Astrocyte (in vitro differentiated cells and primary cell): ENCODE data around the gene AQP5. TPM values are rescaled to one million over a fixed set of nuclear protein-coding genes. Genes with fewer than 3 reads are reported as not detected.

Experiments
- DNase-seq: peaks from one replicate; pipeline ENCODE4 v3.0.0-alpha.2; 2010; ENCODE audit warnings: low read depth
- FAIRE-seq: peaks from 2 replicates; lab custom pipeline; 2011; peaks lifted over from hg19 to GRCh38; lab: Jason Lieb, UNC
- H2AFZ ChIP-seq: 2 replicates; pipeline ENCODE4 v1.6.0; 2012; ENCODE audit warnings: low read depth, low read length, inconsistent platforms
- H3K27ac ChIP-seq: 2 replicates; pipeline ENCODE4 v1.5.1; 2011; ENCODE audit warnings: low read depth, low read length, inconsistent platforms
- H3K27me3 ChIP-seq: 2 replicates; pipeline ENCODE4 v1.6.0; 2011; ENCODE audit warnings: low read length, inconsistent platforms; ENCODE audit not compliant: insufficient read depth
- H3K36me3 ChIP-seq: 2 replicates; pipeline ENCODE4 v1.5.1; 2011; ENCODE audit warnings: low read length, inconsistent platforms; ENCODE audit not compliant: insufficient read depth
- H3K4me1 ChIP-seq: 2 replicates; pipeline ENCODE4 v1.5.1; 2011; ENCODE audit warnings: low read length, inconsistent platforms; ENCODE audit not compliant: insufficient read depth
- H3K4me2 ChIP-seq: 2 replicates; pipeline ENCODE4 v1.6.0; 2012; ENCODE audit warnings: low read length, inconsistent platforms
- H3K4me3 ChIP-seq: 2 replicates; pipeline ENCODE4 v1.5.1; 2011; ENCODE audit warnings: low read depth, mild to moderate bottlenecking, low read length, inconsistent platforms; ENCODE audit not compliant: insufficient read depth
- H3K79me2 ChIP-seq: 2 replicates; pipeline ENCODE4 v1.6.0; 2012; ENCODE audit warnings: mild to moderate bottlenecking, low read length, inconsistent platforms; ENCODE audit not compliant: insufficient read depth
- H3K9ac ChIP-seq: 2 replicates; pipeline ENCODE4 v1.6.0; 2012; ENCODE audit warnings: mild to moderate bottlenecking, low read length, inconsistent platforms
- H3K9me3 ChIP-seq: 2 replicates; pipeline ENCODE4 v1.5.1; 2012; ENCODE audit warnings: low read depth, mild to moderate bottlenecking, low read length, inconsistent platforms; ENCODE audit not compliant: insufficient read depth
- H4K20me1 ChIP-seq: 2 replicates; pipeline ENCODE4 v1.6.0; 2012; ENCODE audit warnings: low read length, inconsistent platforms; ENCODE audit not compliant: insufficient read depth
- H3K27ac Mint-ChIP-seq: one replicate; pipeline ENCODE4 v1.8.0; 2021; ENCODE audit warnings: mild to moderate bottlenecking, mixed read lengths; ENCODE audit not compliant: unreplicated experiment
- H3K27me3 Mint-ChIP-seq: one replicate; pipeline ENCODE4 v1.8.0; 2021; ENCODE audit warnings: low read depth, mixed read lengths; ENCODE audit not compliant: unreplicated experiment
- H3K36me3 Mint-ChIP-seq: one replicate; pipeline ENCODE4 v1.8.0; 2021; ENCODE audit warnings: low read depth, mixed read lengths; ENCODE audit not compliant: unreplicated experiment
- H3K4me1 Mint-ChIP-seq: one replicate; pipeline ENCODE4 v1.8.0; 2021; ENCODE audit warnings: low read depth, mixed read lengths; ENCODE audit not compliant: unreplicated experiment
- H3K4me3 Mint-ChIP-seq: one replicate; pipeline ENCODE4 v1.8.0; 2021; ENCODE audit warnings: mild to moderate bottlenecking, moderate library complexity, mixed read lengths; ENCODE audit not compliant: unreplicated experiment
- H3K9me3 Mint-ChIP-seq: one replicate; pipeline ENCODE4 v1.8.0; 2021; ENCODE audit warnings: mild to moderate bottlenecking, mixed read lengths; ENCODE audit not compliant: unreplicated experiment
- CTCF ChIP-seq: IDR thresholded peaks from 2 replicates; pipeline ENCODE4 v1.5.1; 2011; ENCODE audit warnings: low read depth, mild to moderate bottlenecking, inconsistent platforms, low read length, moderate library complexity; ENCODE audit not compliant: insufficient read depth
- EZH2 ChIP-seq: IDR thresholded peaks from 2 replicates; pipeline ENCODE4 v1.6.1; 2012; ENCODE audit warnings: mild to moderate bottlenecking, low read length, inconsistent platforms; ENCODE audit not compliant: insufficient read depth
- total RNA-seq: library from RNA; stranded (reverse); gene quantifications from 2 replicates; pipeline ENCODE4 v1.2.1, GENCODE V29; 2021

AQP5 gene
- total RNA-seq, 1 donor from 2014 or later: not detected

- FAIRE-seq: no peak
- no peak overlapping the region for H3K4me3 Mint-ChIP-seq
- no peaks in the 10 kb centered on the region for H3K9me3 Mint-ChIP-seq
- no peaks in the 10 kb centered on the region for H3K4me1 ChIP-seq
- no peak overlapping the region for H3K9ac ChIP-seq
- DNase-seq: no peak
- H4K20me1 ChIP-seq: no peaks in the 10 kb centered on the region
- H3K27me3 Mint-ChIP-seq: peaks cover 23% of the 10 kb centered on the region
- H3K9me3 ChIP-seq: no peaks in the 10 kb centered on the region
- no peaks in the 10 kb centered on the region for H3K36me3 ChIP-seq
- no peaks in the 10 kb centered on the region for H3K79me2 ChIP-seq
- no peak overlapping the region for H3K4me3 ChIP-seq
- no peak overlapping the region for H3K27ac ChIP-seq
- peaks cover 11% of the 10 kb centered on the region for H3K4me1 Mint-ChIP-seq
- no peak for TF ChIP-seq CTCF
- no peak for TF ChIP-seq EZH2
- H3K27ac Mint-ChIP-seq: no peak overlapping the region
- no peaks in the 10 kb centered on the region for H3K36me3 Mint-ChIP-seq
- no peak overlapping the region for H3K4me2 ChIP-seq
- H3K27me3 ChIP-seq: peaks cover 2% of the 10 kb centered on the region
- H2AFZ ChIP-seq: no peak overlapping the region
Observed at GRCh38 chr12:49976557-49976956, 14.9 kb downstream of the AQP5 start.

DNA sequence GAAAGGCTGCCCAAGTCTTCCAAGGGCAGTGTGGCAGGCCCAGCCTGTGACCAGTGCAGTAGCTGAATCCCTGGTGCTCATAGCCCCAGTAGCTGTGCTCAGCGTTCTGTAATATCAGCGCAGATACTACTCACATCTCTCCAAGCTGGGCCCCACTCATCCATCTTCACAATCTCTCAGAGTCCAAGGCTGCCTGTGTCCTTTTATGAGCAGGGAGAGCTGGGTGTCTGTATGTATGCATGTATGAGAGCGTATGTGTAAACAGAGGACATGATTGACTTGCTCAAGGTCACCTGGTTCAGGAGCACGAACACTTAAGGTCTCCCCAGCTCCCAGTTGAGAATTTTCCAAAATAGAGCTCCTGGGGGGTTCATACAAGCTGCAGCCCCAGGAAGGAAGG lies 16.5 kb downstream of the AQP5 start:
- Mint-ChIP-seq H3K4me1 (peaks cover 10% of the 10 kb centered on the region), H3K9me3 (no peaks in the 10 kb centered on the region), H3K36me3 (no peaks in the 10 kb centered on the region), H3K27me3 (peaks cover 16% of the 10 kb centered on the region), H3K27ac (no peak overlapping the region), H3K4me3 (no peak overlapping the region)
- H3K27me3 ChIP-seq: no peaks in the 10 kb centered on the region
- no peak overlapping the region for H2AFZ ChIP-seq
- no peak for DNase-seq
- H3K36me3 ChIP-seq: no peaks in the 10 kb centered on the region
- no peaks in the 10 kb centered on the region for H3K79me2 ChIP-seq
- H3K9ac ChIP-seq: no peak overlapping the region
- H3K4me2 ChIP-seq: no peak overlapping the region
- no peak for TF ChIP-seq EZH2
- TF ChIP-seq CTCF: no peak
- H3K4me3 ChIP-seq: no peak overlapping the region
- H4K20me1 ChIP-seq: no peaks in the 10 kb centered on the region
- H3K4me1 ChIP-seq: no peaks in the 10 kb centered on the region
- no peak overlapping the region for H3K27ac ChIP-seq
- FAIRE-seq: no peak
- no peaks in the 10 kb centered on the region for H3K9me3 ChIP-seq

DNA sequence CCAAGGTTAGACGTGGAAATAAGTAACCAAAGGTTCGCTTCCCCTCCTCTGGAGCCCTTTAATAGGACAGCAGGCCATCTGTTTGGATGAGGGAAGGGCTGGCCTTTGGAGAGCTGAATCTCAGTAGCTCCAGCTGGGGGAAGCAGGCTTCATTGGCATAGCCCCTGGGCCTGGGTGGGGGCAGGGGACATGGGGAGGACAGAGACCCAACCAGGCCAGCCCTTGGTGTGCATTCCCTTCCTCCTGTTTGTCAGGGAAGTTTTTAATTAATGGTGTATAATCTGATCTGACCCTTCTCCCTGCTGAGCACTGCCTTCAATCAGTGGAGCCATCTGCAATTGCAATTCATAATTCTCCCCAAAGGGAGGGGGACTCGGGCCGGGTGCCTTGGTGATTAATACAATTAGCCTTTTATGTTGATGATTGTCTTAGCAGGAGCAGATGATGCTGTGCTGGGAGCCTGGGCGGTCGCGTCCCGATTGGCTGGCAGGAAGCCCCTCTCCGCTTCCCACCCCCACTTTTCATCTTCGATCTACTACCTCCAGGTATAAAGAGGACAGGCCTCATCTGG lies 17.4 kb downstream of the AQP5 start:
- no peak overlapping the region for H3K9ac ChIP-seq
- no peak overlapping the region for H3K4me2 ChIP-seq
- H3K9me3 Mint-ChIP-seq: no peaks in the 10 kb centered on the region
- no peaks in the 10 kb centered on the region for H3K9me3 ChIP-seq
- no peak overlapping the region for H3K4me3 ChIP-seq
- no peak overlapping the region for H3K27ac Mint-ChIP-seq
- H3K4me3 Mint-ChIP-seq: no peak overlapping the region
- FAIRE-seq (no peak), DNase-seq (no peak)
- H3K79me2 ChIP-seq: no peaks in the 10 kb centered on the region
- H3K27me3 Mint-ChIP-seq: peaks cover 13% of the 10 kb centered on the region
- no peaks in the 10 kb centered on the region for H4K20me1 ChIP-seq
- no peaks in the 10 kb centered on the region for H3K36me3 ChIP-seq
- no peak overlapping the region for H2AFZ ChIP-seq
- no peaks in the 10 kb centered on the region for H3K27me3 ChIP-seq
- TF ChIP-seq EZH2 (no peak), CTCF (no peak)
- peaks cover 15% of the 10 kb centered on the region for H3K4me1 Mint-ChIP-seq
- no peaks in the 10 kb centered on the region for H3K36me3 Mint-ChIP-seq
- H3K4me1 ChIP-seq: peaks cover 6% of the 10 kb centered on the region
- no peak overlapping the region for H3K27ac ChIP-seq
